HepG2 (cell line): ENCODE data around the gene ZBTB46. TPM values are rescaled to one million over a fixed set of nuclear protein-coding genes. Genes with fewer than 3 reads are reported as not detected.

Source experiments
- CEBPB ChIP-seq: IDR thresholded peaks from 2 replicates; pipeline ENCODE4 v1.6.1; 2011; ENCODE audit warnings: low read depth, low read length, improper control_type of control experiment, borderline replicate concordance
- GLI4 ChIP-seq: sonication (generic); formaldehyde crosslinking; IDR thresholded peaks from 2 replicates; pipeline ENCODE4 v1.5.1; 2020; ENCODE audit warnings: missing genetic modification reagents, mild to moderate bottlenecking, moderate library complexity, borderline replicate concordance
- HNF1B ChIP-seq: sonication (generic); formaldehyde crosslinking; IDR thresholded peaks from 2 replicates; pipeline ENCODE4 v1.5.1; 2020; ENCODE audit warnings: mild to moderate bottlenecking, moderate library complexity, missing genetic modification reagents
- IRF9 ChIP-seq: sonication (generic); formaldehyde crosslinking; IDR thresholded peaks from 2 replicates; pipeline ENCODE4 v1.8.0; 2022; ENCODE audit warnings: missing genetic modification reagents, mild to moderate bottlenecking, borderline replicate concordance
- KLF9 ChIP-seq: IDR thresholded peaks from 2 replicates; pipeline ENCODE4 v1.6.1; 2016; ENCODE audit warnings: low read depth
- NCOA5 ChIP-seq: sonication (generic); formaldehyde crosslinking; IDR thresholded peaks from 2 replicates; pipeline ENCODE4 v1.4.0; 2020; ENCODE audit warnings: missing genetic modification reagents
- PRMT3 ChIP-seq: sonication (generic); formaldehyde crosslinking; IDR thresholded peaks from 2 replicates; pipeline ENCODE4 v1.8.1; 2022; ENCODE audit warnings: low read depth, mild to moderate bottlenecking, moderate library complexity, missing genetic modification reagents, borderline replicate concordance
- RXRA ChIP-seq: sonication (generic); formaldehyde crosslinking; IDR thresholded peaks from 2 replicates; pipeline ENCODE4 v1.5.1; 2020; ENCODE audit warnings: missing genetic modification reagents
- ZBTB7A ChIP-seq: sonication (generic); formaldehyde crosslinking; IDR thresholded peaks from 2 replicates; pipeline ENCODE4 v1.8.0; 2022; ENCODE audit warnings: mild to moderate bottlenecking, missing genetic modification reagents
- ZIK1 ChIP-seq: sonication (generic); formaldehyde crosslinking; IDR thresholded peaks from 2 replicates; pipeline ENCODE4 v1.5.0; 2020; ENCODE audit warnings: mild to moderate bottlenecking, low read depth, missing genetic modification reagents, borderline replicate concordance
- ZMYM2 ChIP-seq: sonication (generic); formaldehyde crosslinking; IDR thresholded peaks from 2 replicates; pipeline ENCODE4 v1.8.0; 2022; ENCODE audit warnings: mild to moderate bottlenecking, missing genetic modification reagents
- ZNF101 ChIP-seq: sonication (generic); formaldehyde crosslinking; IDR thresholded peaks from 2 replicates; pipeline ENCODE4 v1.4.0; 2020; ENCODE audit warnings: mild to moderate bottlenecking, low read depth, missing genetic modification reagents, borderline replicate concordance
- ZNF205 ChIP-seq: IDR thresholded peaks from 2 replicates; pipeline ENCODE4 v1.6.1; 2018; ENCODE audit warnings: missing biosample characterization, missing genetic modification reagents
- ZNF296 ChIP-seq: sonication (generic); formaldehyde crosslinking; conservative IDR thresholded peaks from 2 replicates; pipeline ENCODE4 v1.5.0; 2020; ENCODE audit warnings: mild to moderate bottlenecking, missing genetic modification reagents
- ZNF382 ChIP-seq: sonication (generic); formaldehyde crosslinking; IDR thresholded peaks from 2 replicates; pipeline ENCODE4 v1.5.0; 2020; ENCODE audit warnings: missing genetic modification reagents, mild to moderate bottlenecking, borderline replicate concordance
- ZNF446 ChIP-seq: sonication (generic); formaldehyde crosslinking; IDR thresholded peaks from 2 replicates; pipeline ENCODE4 v1.5.0; 2020; ENCODE audit warnings: mild to moderate bottlenecking, missing genetic modification reagents
- ZNF562 ChIP-seq: sonication (generic); formaldehyde crosslinking; IDR thresholded peaks from 2 replicates; pipeline ENCODE4 v1.8.0; 2022; ENCODE audit warnings: missing genetic modification reagents, borderline replicate concordance
- ZNF670 ChIP-seq: sonication (generic); formaldehyde crosslinking; IDR thresholded peaks from 2 replicates; pipeline ENCODE4 v1.8.0; 2022; ENCODE audit warnings: mild to moderate bottlenecking, missing genetic modification reagents, borderline replicate concordance
- ZNF75D ChIP-seq: sonication (generic); formaldehyde crosslinking; IDR thresholded peaks from 2 replicates; pipeline ENCODE4 v1.8.1; 2023; ENCODE audit warnings: missing genetic modification reagents, mild to moderate bottlenecking, borderline replicate concordance
- ZNF775 ChIP-seq: sonication (generic); formaldehyde crosslinking; IDR thresholded peaks from 2 replicates; pipeline ENCODE4 v1.4.0; 2020; ENCODE audit warnings: missing genetic modification reagents, mild to moderate bottlenecking, moderate library complexity, borderline replicate concordance
- polyA plus RNA-seq, 8 experiments: library from polyadenylated mRNA; depleted of rRNA in 3 of 8; stranded (reverse) in 7 of 8; unstranded in 1 of 8; fragments of >200 nt; fragmentation: Illumina TruSeq in 4 of 8; extraction: Trizol in 4 of 8; gene quantifications; 2 replicates each; pipeline versions ENCODE4 v1.2.1 to v1.2.3, GENCODE V29; 2011 to 2016; ENCODE audit warnings: low read depth in 4 of 8, missing spikeins in 1 of 8, mixed read lengths in 1 of 8; ENCODE audit not compliant: insufficient read depth in 1 of 8
- total RNA-seq, 5 experiments: library from RNA; depleted of rRNA; stranded (reverse); fragments of >200 nt; fragmentation: Illumina TruSeq; extraction: Trizol; gene quantifications; 2 replicates each; pipeline ENCODE4 v1.2.3, GENCODE V29; 2016; ENCODE audit warnings: low read depth in 1 of 5
- TF ChIP-seq, protein P1 (sequence below): fragments of 450-650 bp; IDR thresholded peaks from 2 replicates; pipeline ENCODE4 v1.6.1; 2016
- TF ChIP-seq, protein P2 (sequence below): sonication (generic); formaldehyde crosslinking; IDR thresholded peaks from 2 replicates; pipeline ENCODE4 v1.4.0; 2020; ENCODE audit warnings: mild to moderate bottlenecking, missing genetic modification reagents

ZBTB46 gene
- total and polyA plus RNA-seq, 2 of the 13 experiments (the other 11 are each of a cell fraction or from before 2014, with no cell fraction given) = 1.6 to 13.5 TPM

DNA sequence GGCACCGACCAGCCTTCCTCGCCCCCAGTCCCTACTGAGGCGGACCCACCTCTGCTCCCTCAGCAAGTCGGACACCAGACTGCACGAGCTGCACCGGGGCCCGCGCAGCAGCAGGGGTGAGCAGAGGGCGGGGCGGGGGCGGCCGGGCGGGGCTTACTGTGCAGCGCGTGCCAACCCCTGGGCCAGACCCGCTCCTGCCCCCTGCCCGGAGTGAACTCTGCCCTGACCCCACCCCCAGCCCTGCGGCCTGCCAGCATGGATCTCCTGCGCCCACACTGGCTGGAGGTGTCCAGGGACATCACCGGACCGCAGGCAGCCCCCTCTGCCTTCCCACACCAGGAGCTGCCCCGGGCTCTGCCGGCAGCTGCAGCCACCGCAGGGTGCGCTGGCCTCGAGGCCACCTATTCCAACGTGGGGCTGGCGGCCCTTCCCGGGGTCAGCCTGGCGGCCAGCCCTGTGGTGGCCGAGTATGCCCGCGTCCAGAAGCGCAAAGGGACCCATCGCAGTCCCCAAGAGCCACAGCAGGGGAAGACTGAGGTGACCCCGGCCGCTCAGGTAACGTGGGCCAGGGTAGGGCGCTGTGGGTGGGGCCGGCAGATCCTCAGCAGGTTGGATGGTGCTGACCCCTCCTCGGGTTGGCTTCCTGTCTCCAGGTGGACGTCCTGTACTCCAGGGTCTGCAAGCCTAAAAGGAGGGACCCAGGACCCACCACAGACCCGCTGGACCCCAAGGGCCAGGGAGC lies 92.9 kb downstream of the ZBTB46 start (continued):
- TF ChIP-seq, protein P1, sequence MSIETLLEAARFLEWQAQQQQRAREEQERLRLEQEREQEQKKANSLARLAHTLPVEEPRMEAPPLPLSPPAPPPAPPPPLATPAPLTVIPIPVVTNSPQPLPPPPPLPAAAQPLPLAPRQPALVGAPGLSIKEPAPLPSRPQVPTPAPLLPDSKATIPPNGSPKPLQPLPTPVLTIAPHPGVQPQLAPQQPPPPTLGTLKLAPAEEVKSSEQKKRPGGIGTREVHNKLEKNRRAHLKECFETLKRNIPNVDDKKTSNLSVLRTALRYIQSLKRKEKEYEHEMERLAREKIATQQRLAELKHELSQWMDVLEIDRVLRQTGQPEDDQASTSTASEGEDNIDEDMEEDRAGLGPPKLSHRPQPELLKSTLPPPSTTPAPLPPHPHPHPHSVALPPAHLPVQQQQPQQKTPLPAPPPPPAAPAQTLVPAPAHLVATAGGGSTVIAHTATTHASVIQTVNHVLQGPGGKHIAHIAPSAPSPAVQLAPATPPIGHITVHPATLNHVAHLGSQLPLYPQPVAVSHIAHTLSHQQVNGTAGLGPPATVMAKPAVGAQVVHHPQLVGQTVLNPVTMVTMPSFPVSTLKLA = peak; percentile 26; the same call in 1 of the 2 replicates
- TF ChIP-seq ZNF670 (CRISPR knock-in tag) (0 out of 2 replicates have a peak, but pooled peaks have one; percentile 62), ZNF205 (CRISPR knock-in tag) (peak; percentile 54; the same call in 1 of the 2 replicates), KLF9 (no peak), PRMT3 (CRISPR knock-in tag) (peak; percentile 96), HNF1B (CRISPR knock-in tag) (peak; percentile 86), ZNF446 (CRISPR knock-in tag) (peak; percentile 49), ZNF775 (CRISPR knock-in tag) (peak; percentile 92; the same call in 1 of the 2 replicates), ZMYM2 (no peak), IRF9 (CRISPR knock-in tag) (no peak; the same call in 1 of the 2 replicates), NCOA5 (CRISPR knock-in tag) (peak; percentile 68; the same call in 1 of the 2 replicates), GLI4 (CRISPR knock-in tag) (peak; percentile 86; the same call in 1 of the 2 replicates), RXRA (CRISPR knock-in tag) (peak; percentile 87), ZNF382 (no peak), ZNF296 (peak; percentile 39), ZNF101 (0 out of 2 replicates have a peak, but pooled peaks have one; percentile 97), ZBTB7A (CRISPR knock-in tag) (peak; percentile 92; the same call in 1 of the 2 replicates), ZIK1 (CRISPR knock-in tag) (peak; percentile 46; the same call in 1 of the 2 replicates), ZNF562 (CRISPR knock-in tag) (no peak; the same call in 1 of the 2 replicates), CEBPB (no peak), ZNF75D (peak; percentile 82; the same call in 1 of the 2 replicates)
- TF ChIP-seq, protein P2, sequence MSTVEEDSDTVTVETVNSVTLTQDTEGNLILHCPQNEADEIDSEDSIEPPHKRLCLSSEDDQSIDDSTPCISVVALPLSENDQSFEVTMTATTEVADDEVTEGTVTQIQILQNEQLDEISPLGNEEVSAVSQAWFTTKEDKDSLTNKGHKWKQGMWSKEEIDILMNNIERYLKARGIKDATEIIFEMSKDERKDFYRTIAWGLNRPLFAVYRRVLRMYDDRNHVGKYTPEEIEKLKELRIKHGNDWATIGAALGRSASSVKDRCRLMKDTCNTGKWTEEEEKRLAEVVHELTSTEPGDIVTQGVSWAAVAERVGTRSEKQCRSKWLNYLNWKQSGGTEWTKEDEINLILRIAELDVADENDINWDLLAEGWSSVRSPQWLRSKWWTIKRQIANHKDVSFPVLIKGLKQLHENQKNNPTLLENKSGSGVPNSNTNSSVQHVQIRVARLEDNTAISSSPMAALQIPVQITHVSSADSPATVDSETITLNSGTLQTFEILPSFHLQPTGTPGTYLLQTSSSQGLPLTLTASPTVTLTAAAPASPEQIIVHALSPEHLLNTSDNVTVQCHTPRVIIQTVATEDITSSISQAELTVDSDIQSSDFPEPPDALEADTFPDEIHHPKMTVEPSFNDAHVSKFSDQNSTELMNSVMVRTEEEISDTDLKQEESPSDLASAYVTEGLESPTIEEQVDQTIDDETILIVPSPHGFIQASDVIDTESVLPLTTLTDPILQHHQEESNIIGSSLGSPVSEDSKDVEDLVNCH (CRISPR knock-in tag) = peak; percentile 90; the same call in 1 of the 2 replicates
